OCI-LY1 (cell line): ENCODE results near the gene B3GNT9.

ENCODE experiments used
- EZH2 ChIP-seq: fragments of 200-600 bp; sonication (generic), shearing (Covaris generic); IDR thresholded peaks from 2 replicates; pipeline ENCODE4 v1.8.0; 2017; ENCODE audit warnings: borderline replicate concordance, mixed run types, mild to moderate bottlenecking, antibody characterized with exemption, low read length, moderate library complexity, mixed read lengths
- TF ChIP-seq, protein P1 (sequence below): fragments of 200-600 bp; sonication (generic), shearing (Covaris generic); IDR thresholded peaks from 2 replicates; pipeline ENCODE4 v1.5.1; 2017; ENCODE audit warnings: mild to moderate bottlenecking, antibody characterized with exemption, low read length, moderate library complexity, mixed read lengths

DNA sequence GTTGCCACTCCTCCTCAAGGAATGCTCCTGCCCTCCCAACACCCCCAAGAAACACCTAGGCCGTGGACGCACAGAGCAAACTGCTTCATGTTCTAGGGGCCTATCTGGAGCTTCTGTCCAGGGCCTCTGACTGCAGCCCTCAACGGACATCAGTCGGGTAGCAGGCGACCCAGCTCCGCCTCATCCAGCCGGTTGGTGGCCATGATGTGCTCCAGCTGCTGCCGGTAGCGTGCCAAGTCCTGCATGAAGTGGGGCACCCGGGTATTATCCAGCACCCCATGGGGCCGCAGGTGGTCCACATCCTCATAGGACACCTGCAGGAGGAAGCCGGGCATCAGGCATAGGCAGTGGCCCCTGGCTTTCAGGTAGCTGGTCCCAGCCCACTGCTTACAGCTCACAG, 25.9 kb upstream of the B3GNT9 start:
- TF ChIP-seq, protein P1, sequence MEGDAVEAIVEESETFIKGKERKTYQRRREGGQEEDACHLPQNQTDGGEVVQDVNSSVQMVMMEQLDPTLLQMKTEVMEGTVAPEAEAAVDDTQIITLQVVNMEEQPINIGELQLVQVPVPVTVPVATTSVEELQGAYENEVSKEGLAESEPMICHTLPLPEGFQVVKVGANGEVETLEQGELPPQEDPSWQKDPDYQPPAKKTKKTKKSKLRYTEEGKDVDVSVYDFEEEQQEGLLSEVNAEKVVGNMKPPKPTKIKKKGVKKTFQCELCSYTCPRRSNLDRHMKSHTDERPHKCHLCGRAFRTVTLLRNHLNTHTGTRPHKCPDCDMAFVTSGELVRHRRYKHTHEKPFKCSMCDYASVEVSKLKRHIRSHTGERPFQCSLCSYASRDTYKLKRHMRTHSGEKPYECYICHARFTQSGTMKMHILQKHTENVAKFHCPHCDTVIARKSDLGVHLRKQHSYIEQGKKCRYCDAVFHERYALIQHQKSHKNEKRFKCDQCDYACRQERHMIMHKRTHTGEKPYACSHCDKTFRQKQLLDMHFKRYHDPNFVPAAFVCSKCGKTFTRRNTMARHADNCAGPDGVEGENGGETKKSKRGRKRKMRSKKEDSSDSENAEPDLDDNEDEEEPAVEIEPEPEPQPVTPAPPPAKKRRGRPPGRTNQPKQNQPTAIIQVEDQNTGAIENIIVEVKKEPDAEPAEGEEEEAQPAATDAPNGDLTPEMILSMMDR = no peak
- TF ChIP-seq EZH2 = no peak
